ENCODE results near the gene GALNT16.
"Not testable (repeated sequence)": the region's sequence is repeated elsewhere in the genome, so short reads cannot be mapped to it uniquely, and the experiment has no call there.

Gene GALNT16

DNA sequence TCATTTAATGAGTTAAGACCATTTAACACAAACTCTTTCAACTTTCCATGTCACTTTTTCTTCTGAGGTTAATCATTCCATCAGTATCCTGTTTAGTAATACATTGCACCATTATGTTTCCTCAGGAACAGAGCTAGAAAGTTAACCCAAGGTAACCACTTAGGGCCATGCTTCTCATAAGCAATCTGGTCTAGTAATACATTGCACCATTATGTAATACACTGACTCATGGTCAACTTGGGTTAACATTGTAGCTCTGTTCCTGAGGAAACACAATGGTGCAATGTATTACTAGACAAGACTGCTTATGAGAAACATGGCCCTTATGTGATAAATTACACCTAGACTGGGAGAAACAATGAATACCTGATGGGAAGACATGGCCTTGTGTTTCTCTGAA, 116.5 kb downstream of the GALNT16 start:
- peaks cover 66% of the 10 kb centered on the region for H3K36me3 Mint-ChIP-seq (ENCODE audit: low read depth)
- peaks cover 11% of the 10 kb centered on the region for H3K9me3 Mint-ChIP-seq
- H3K27me3 Mint-ChIP-seq, result no peaks in the 10 kb centered on the region
- no peak overlapping the region for H3K4me3 Mint-ChIP-seq
- ATAC-seq, result no peak
- H3K4me1 Mint-ChIP-seq, result peaks cover 16% of the 10 kb centered on the region
- H3K27ac Mint-ChIP-seq, result no peak overlapping the region
- no peak for DNase-seq

DNA sequence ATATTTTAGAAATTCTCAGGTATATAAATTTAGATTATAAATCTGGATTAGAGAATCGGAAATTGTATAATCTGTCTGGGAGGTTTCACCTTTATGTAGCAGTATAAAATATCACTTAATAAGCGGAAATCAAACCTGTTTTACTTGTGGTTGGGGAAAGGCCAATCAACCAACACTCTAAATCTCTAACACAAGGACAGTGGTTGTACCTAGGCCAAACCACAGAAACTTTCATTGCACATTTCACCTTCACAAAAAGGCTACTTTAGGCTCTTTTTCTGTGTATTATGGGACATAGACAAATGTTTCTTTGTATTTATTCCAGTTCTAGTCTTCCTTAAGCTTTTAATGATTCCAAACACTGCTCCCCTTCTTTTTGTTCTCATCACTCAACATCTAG, 118.3 kb downstream of the GALNT16 start:
- no peaks in the 10 kb centered on the region for H3K27me3 Mint-ChIP-seq
- H3K27ac Mint-ChIP-seq, result no peak overlapping the region
- H3K4me1 Mint-ChIP-seq, result peaks cover 11% of the 10 kb centered on the region
- DNase-seq (no peak), ATAC-seq (no peak)
- no peak overlapping the region for H3K4me3 Mint-ChIP-seq
- peaks cover 61% of the 10 kb centered on the region for H3K36me3 Mint-ChIP-seq (ENCODE audit: low read depth)
- peaks cover 11% of the 10 kb centered on the region for H3K9me3 Mint-ChIP-seq

DNA sequence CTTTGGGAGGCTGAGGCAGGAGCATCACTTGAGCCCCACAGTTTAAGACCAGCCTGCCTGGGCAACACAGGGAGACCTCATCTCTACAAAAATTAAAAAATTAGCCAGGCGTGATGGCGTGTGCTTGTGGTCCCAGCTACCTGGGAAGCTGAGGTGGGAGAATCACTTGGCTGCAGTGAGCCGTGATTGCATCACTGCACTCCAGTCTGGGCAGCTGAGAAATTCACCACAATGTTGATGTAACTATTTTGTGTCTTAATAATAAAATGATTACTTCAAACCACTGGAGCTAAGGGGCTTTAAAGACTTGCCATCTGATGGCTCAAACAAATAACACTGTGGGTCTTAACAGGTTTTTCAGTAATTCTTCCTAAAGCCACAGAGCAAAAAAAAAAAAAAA, 127.4 kb downstream of the GALNT16 start:
- Mint-ChIP-seq H3K27ac (no peak overlapping the region), H3K4me3 (no peak overlapping the region), H3K36me3 (ENCODE audit: low read depth) (peaks cover 61% of the 10 kb centered on the region), H3K4me1 (peaks cover 43% of the 10 kb centered on the region), H3K9me3 (no peaks in the 10 kb centered on the region), H3K27me3 (no peaks in the 10 kb centered on the region)
- ATAC-seq (no peak), DNase-seq (no peak)

DNA sequence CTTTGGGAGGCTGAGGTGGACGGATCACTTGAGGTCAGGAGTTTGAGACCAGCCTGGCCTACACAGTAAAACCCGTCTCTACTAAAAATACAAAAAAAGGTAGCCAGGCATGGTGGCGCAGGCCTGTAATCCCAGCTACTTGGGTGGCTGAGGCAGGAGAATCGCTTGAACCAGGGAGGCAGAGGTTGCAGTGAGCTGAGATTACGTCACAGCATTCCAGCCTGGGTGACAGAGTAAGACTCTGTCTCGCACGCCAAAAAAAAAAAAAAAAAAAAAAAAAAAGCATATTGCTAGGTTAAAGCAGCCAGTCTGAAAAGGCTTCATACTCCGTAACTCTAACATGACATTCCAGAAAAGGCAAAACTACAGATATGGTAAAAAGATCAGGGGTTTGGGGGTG, 131.4 kb downstream of the GALNT16 start:
- H3K27me3 Mint-ChIP-seq, ATAC-seq, H3K9me3 Mint-ChIP-seq, DNase-seq, H3K27ac Mint-ChIP-seq, H3K4me3 Mint-ChIP-seq: not testable (repeated sequence)
- Mint-ChIP-seq H3K4me1 (peaks cover 75% of the 10 kb centered on the region), H3K36me3 (ENCODE audit: low read depth) (peaks cover 80% of the 10 kb centered on the region)

DNA sequence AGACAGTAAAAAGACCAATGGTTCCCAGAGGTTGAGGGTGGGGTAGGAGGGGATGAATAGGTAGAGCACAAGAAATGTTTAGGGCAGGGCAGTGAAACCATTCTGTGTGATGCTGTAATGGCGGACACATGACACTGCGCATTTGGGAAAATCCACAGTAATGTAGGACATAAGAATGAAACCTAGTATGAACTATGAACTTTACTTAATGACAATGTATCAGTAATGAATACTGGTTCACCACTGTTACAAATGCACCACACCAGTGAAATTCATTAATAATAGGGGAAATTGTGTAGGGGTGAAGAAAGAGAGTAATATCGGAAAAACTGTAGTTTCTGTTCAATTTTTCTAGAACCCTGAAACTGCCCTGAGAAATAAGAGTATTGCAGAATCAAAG, 132.5 kb downstream of the GALNT16 start:
- no peaks in the 10 kb centered on the region for H3K9me3 Mint-ChIP-seq
- no peaks in the 10 kb centered on the region for H3K27me3 Mint-ChIP-seq
- H3K4me1 Mint-ChIP-seq, result peaks cover 76% of the 10 kb centered on the region
- H3K4me3 Mint-ChIP-seq, result peak overlapping the region; percentile 38
- ATAC-seq, result no peak
- peaks cover 84% of the 10 kb centered on the region for H3K36me3 Mint-ChIP-seq (ENCODE audit: low read depth)
- H3K27ac Mint-ChIP-seq, result peak overlapping the region; percentile 71
- DNase-seq, result no peak

DNA sequence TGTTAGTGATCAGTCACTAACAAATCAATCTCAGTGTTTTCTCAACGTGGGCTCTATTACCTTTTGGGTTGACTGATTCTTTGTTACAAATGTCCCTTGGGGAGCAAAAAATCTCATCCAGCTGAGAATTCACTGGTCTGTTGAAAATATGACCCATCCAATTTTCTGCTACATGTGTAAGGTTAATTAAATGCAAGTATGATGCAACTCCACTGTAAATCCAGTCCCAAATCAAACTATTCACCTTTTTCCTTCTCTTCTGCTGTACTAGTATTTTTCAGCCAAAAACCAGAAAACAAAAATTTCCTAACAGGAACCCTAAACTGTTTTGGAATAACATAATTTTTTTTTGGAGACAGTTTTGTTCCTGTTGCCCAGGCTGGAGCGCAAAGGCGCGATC, 136.0 kb downstream of the GALNT16 start:
- no peaks in the 10 kb centered on the region for H3K27me3 Mint-ChIP-seq
- H3K36me3 Mint-ChIP-seq (ENCODE audit: low read depth), result peaks cover 62% of the 10 kb centered on the region
- peak overlapping the region; percentile 98 for H3K27ac Mint-ChIP-seq
- ATAC-seq, result no peak
- peak overlapping the region; percentile 90 for H3K4me3 Mint-ChIP-seq
- H3K4me1 Mint-ChIP-seq, result peaks cover 81% of the 10 kb centered on the region
- H3K9me3 Mint-ChIP-seq, result no peaks in the 10 kb centered on the region
- no peak for DNase-seq

DNA sequence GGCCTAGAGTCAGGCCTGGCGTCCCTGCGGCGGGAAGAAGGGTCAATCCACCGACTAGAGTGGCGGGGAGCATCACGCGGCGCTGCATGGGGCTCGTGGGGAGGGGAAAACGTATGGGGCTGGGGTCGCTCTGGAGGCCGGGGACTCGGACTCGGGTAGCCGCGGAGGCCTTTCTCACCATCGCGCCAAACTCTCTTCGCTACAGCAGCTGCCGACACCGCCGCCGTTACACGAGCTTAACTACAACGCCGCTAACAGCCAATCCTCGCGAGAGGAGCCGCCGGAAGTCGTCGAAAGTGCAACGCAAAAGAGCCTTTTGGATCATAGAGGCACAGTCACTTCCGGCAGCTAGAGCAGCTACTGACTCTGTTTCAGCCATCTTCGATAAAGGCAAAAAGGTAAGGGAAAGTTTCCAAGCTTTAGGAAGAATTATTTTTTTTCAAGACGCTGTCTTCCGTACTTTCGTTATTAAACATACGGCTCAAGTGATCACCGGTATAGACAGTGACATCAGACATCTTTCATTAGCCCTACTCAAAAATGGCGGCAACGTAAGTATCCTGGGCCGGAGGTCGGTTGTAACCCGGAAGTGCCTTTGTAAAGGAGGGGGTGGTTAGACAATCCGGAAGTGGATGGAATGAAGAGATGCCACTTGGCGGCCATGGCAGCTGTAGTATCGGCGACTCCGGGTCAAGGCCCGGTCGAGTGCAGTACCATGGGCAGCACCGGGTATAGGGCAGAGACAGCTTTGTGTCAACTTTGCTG, 138.3 kb downstream of the GALNT16 start, which contains the start of the genes ERH and SLC39A9:
Gene ERH, minus strand, starts transcription at position 247 of the 765 bp plus-strand sequence. Its CDS starts 66 bp downstream, at position 181.
Gene SLC39A9, plus strand, starts transcription at position 640 of the 765 bp plus-strand sequence. CDS start 678 bp downstream, outside the sequence.
- H3K4me3 Mint-ChIP-seq, result peak within 1 kb of the TSS; percentile 90
- peaks cover 44% of the 10 kb centered on the region for H3K36me3 Mint-ChIP-seq (ENCODE audit: low read depth)
- H3K4me1 Mint-ChIP-seq, result peaks cover 74% of the 10 kb centered on the region

DNA sequence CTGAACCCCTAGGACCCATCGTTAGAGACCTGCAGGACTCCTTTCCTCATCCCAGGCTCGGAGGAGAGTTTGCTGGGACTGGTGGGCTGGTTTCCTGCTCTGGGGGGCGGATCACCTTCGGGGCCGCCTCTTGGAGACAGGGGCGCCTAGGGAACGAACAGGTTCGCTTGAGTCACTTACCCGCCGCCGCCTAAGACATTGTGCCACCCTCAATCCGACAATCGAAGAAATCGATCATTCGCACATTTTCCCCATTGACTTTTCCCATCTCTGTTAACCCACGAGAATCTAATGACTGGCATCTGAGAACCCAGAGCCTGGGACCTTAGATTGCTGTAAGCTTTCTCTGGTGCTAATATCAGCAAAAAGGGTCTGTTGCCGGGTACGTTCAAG, 138.9 kb downstream of the GALNT16 start:
- DNase-seq (no peak), ATAC-seq (peak; percentile 51)
- H3K27me3 Mint-ChIP-seq, result no peaks in the 10 kb centered on the region
- H3K36me3 Mint-ChIP-seq (ENCODE audit: low read depth), result peaks cover 38% of the 10 kb centered on the region
- peak overlapping the region; percentile 90 for H3K4me3 Mint-ChIP-seq
- peak overlapping the region; percentile 98 for H3K27ac Mint-ChIP-seq
- no peaks in the 10 kb centered on the region for H3K9me3 Mint-ChIP-seq
- H3K4me1 Mint-ChIP-seq, result peaks cover 68% of the 10 kb centered on the region

More for the DNA sequence above, 138.3 kb downstream of the GALNT16 start, which contains the start of the genes ERH and SLC39A9:
- DNase-seq (peak; percentile 91), ATAC-seq (peak; percentile 91)
- Mint-ChIP-seq H3K9me3 (no peaks in the 10 kb centered on the region), H3K27me3 (no peaks in the 10 kb centered on the region), H3K27ac (peak within 1 kb of the TSS; percentile 98)

DNA sequence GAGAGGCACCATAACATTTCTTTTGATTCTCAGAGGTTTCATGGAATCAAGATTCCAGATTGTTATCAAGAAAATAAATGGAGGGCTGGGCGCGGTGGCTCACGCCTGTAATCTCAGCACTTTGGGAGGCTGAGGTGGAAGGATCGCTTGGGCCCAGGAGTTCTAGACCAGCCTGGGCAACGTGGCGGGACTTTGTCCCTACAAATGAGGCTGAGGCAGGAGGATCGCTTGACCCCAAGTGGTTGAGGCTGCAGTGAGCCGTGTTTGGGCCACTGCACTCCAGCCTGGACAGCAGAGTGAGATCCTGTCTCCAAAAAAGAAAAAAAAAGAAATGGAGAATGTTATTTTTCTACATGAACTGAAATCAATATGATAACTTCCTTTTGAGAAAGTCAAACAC, 139.8 kb downstream of the GALNT16 start:
- Mint-ChIP-seq H3K36me3 (ENCODE audit: low read depth) (peaks cover 39% of the 10 kb centered on the region), H3K4me1 (peaks cover 63% of the 10 kb centered on the region), H3K27ac (no peak overlapping the region), H3K27me3 (no peaks in the 10 kb centered on the region), H3K4me3 (peak overlapping the region; percentile 90), H3K9me3 (peaks cover 3% of the 10 kb centered on the region)
- no peak for ATAC-seq
- DNase-seq, result no peak

DNA sequence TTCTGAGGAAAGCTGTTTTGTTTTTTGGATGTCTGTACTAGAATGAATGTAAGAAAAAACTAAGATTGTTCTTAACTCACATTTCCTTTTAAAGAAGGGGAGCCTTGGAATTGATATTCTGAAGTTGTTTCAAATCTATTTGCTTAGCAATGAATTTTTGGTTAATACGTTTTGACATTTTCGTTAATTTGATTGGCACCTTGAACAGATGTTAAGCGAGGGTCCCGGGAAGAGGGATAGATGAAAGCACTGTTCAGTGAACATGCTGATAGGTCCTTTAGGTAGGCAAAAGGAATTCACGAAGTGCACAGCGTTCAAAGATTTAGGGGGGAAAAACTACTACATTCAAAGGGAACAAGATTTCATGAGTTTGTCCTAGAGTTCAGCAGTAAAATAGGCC, 140.2 kb downstream of the GALNT16 start:
- DNase-seq (no peak), ATAC-seq (no peak)
- peaks cover 60% of the 10 kb centered on the region for H3K4me1 Mint-ChIP-seq

DNA sequence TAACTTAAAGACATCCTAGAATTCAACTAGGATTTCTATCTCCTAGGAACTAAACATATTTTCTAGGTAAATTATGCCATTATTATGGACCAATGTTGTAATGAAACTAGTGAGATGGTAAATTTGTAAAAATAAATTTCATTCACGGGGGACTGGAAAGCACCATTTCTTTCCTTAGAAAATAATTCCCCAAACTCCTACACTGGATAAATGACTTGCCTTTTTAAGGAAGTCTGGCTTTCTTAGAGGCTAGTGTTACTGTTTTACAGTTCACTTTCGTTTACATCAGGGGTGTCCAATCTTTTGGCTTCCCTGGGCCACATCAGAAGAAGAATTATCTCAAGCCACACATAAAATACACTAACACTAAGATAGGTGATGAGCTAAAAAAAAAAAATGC, 141.9 kb downstream of the GALNT16 start:
- H3K9me3 Mint-ChIP-seq, result peaks cover 5% of the 10 kb centered on the region
- H3K4me3 Mint-ChIP-seq, result no peak overlapping the region
- DNase-seq, result no peak
- H3K36me3 Mint-ChIP-seq (ENCODE audit: low read depth), result peaks cover 23% of the 10 kb centered on the region
- no peak for ATAC-seq
- H3K27ac Mint-ChIP-seq, result no peak overlapping the region
- H3K4me1 Mint-ChIP-seq, result peaks cover 43% of the 10 kb centered on the region
- no peaks in the 10 kb centered on the region for H3K27me3 Mint-ChIP-seq

More for the DNA sequence above, 140.2 kb downstream of the GALNT16 start:
- H3K9me3 Mint-ChIP-seq, result peaks cover 5% of the 10 kb centered on the region
- H3K36me3 Mint-ChIP-seq (ENCODE audit: low read depth), result peaks cover 38% of the 10 kb centered on the region
- H3K4me3 Mint-ChIP-seq, result peak overlapping the region; percentile 90
- H3K27ac Mint-ChIP-seq, result peak overlapping the region; percentile 39
- no peaks in the 10 kb centered on the region for H3K27me3 Mint-ChIP-seq

DNA sequence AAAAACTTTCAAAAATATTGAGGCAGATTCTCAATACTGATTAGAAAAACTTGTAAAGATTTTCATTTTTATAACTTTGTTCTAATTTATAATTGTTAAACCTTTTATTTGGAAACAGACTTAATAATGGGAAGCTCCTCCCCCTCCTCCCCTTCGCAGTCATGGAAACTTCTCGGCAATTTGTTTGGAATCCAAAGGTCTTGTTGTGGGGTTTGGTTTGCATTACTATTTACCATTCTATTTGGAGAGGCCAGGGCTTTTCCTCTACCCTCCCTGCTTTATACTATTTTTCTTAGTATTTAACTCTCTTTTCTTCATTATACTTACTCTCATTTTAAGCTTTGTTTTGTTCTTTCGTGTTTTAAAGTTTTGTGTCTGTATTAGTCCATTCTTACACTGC, 144.5 kb downstream of the GALNT16 start:
- no peak for ATAC-seq
- peaks cover 22% of the 10 kb centered on the region for H3K36me3 Mint-ChIP-seq (ENCODE audit: low read depth)
- H3K27ac Mint-ChIP-seq, result no peak overlapping the region
- no peak for DNase-seq
- H3K27me3 Mint-ChIP-seq, result no peaks in the 10 kb centered on the region
- H3K4me1 Mint-ChIP-seq, result peaks cover 33% of the 10 kb centered on the region
- peaks cover 5% of the 10 kb centered on the region for H3K9me3 Mint-ChIP-seq
- H3K4me3 Mint-ChIP-seq, result no peak overlapping the region

DNA sequence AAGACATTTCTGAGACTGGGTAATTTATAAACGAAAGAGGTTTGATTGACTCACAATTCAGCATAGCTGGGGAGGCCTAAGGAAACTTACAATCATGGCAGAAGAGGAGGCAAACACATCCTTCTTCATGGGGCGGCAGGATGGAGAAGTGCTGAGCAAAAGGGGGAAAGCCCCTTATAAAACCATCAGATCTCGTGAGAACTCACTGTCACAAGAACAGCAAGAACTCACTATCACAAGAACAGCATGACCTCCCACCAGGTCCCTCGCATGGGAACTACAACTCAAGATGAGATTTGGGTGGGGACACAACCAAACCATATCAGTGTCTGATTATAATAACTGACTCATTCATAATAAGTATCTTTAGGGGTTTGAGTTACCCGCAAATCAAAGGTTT, 144.9 kb downstream of the GALNT16 start:
- Mint-ChIP-seq H3K27ac (no peak overlapping the region), H3K4me1 (peaks cover 29% of the 10 kb centered on the region), H3K36me3 (ENCODE audit: low read depth) (peaks cover 22% of the 10 kb centered on the region), H3K4me3 (no peak overlapping the region), H3K9me3 (peaks cover 5% of the 10 kb centered on the region), H3K27me3 (no peaks in the 10 kb centered on the region)
- ATAC-seq, result no peak
- no peak for DNase-seq

DNA sequence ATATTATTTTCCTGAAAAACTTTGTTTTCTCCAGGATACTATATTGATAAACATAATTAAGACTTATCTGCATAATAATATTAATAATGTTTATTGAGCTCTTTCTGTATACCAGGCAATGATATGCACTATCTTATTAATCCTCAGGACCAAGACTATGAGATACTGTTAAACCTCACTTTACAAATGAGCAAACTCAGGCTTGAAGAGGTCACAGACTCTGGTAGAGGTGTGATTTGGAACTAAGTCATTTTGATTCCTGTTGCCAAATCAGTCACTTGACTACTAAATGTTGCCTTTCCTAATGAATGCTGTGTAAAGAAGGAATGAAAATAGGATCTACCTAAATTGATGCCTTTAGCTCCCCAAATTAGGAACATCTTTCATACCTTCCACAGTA, 145.8 kb downstream of the GALNT16 start:
- H3K4me3 Mint-ChIP-seq, result no peak overlapping the region
- no peaks in the 10 kb centered on the region for H3K27me3 Mint-ChIP-seq
- H3K27ac Mint-ChIP-seq, result no peak overlapping the region
- H3K9me3 Mint-ChIP-seq, result peaks cover 5% of the 10 kb centered on the region
- no peak for DNase-seq
- no peak for ATAC-seq
- H3K36me3 Mint-ChIP-seq (ENCODE audit: low read depth), result peaks cover 22% of the 10 kb centered on the region
- H3K4me1 Mint-ChIP-seq, result peaks cover 21% of the 10 kb centered on the region

Measured in activated naive CD8-positive, alpha-beta T cell treated with anti-CD3 and anti-CD28 coated beads, Interleukin-2, amount 50 U/mL, for 24 hours (primary cell).